Astrocyte of the spinal cord (primary cell): ENCODE measurements around the gene TTC5.
"Not testable (repeated sequence)": the region's sequence is repeated elsewhere in the genome, so short reads cannot be mapped to it uniquely, and the experiment has no call there.

ENCODE experiments used
- DNase-seq: peaks from one replicate; pipeline ENCODE4 v3.0.0; 2011; ENCODE audit warnings: low read depth, low spot score
- H3K4me3 ChIP-seq: 2 replicates; pipeline ENCODE4 v1.5.1; 2011; ENCODE audit warnings: low read depth, mild to moderate bottlenecking, low read length, moderate library complexity
- CTCF ChIP-seq: IDR thresholded peaks from 2 replicates; pipeline ENCODE4 v1.5.1; 2012; ENCODE audit warnings: low read depth, mild to moderate bottlenecking, low read length, inconsistent platforms
- in situ Hi-C: cut with HindIII; loops from 2 replicates; pipeline ENCODE4 v1.10.0; 2017; ENCODE audit warnings: low sequenced_read_pairs

The TTC5 gene

GRCh38 chr14:20277409-20277808 lies 28.3 kb downstream of the TTC5 start:
- in situ Hi-C loops: no loop called here

GRCh38 chr14:20274062-20274461 lies 31.7 kb downstream of the TTC5 start:
- no peak overlapping the region for H3K4me3 ChIP-seq
- in situ Hi-C loops: no loop called here
- no peak for TF ChIP-seq CTCF
- DNase-seq: no peak

More at GRCh38 chr14:20277409-20277808, 28.3 kb downstream of the TTC5 start:
- DNase-seq: no peak
- no peak for TF ChIP-seq CTCF
- no peak overlapping the region for H3K4me3 ChIP-seq

- DNase-seq, in situ Hi-C loops: not testable (repeated sequence)
Measured at GRCh38 chr14:20264361-20264760, 41.4 kb downstream of the TTC5 start.

DNA sequence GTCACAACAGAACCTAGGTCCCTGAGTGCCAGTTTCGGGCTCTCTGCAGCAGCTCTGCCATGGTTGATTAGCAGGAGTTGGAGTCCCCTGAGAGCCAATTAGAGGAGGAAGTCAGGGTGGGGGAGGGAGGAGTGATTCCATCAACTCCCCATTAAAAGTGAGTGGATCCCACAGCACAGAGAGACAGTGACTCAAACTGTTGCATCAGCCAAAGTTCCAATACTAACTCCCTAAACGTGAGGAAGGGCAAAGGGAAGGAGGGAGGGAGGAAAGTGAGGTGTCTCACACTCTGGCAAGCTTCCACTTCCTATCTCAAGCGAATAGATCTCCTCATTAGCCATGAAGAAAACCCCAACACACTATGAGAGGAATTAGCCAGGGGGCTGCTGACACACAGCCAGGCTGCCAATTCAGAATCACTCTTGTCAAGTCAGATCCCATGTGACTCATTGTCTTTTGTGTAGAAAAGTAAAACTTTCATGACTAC lies 43.1 kb downstream of the TTC5 start:
- H3K4me3 ChIP-seq: no peak overlapping the region
- TF ChIP-seq CTCF: no peak
- in situ Hi-C loops: no loop called here
- no peak for DNase-seq

More at GRCh38 chr14:20264361-20264760, 41.4 kb downstream of the TTC5 start:
- H3K4me3 ChIP-seq: not testable (repeated sequence)

GRCh38 chr14:20247646-20248246 lies 58.0 kb downstream of the TTC5 start:
- in situ Hi-C loops: no loop called here
- H3K4me3 ChIP-seq: no peak overlapping the region
- TF ChIP-seq CTCF: no peak
- DNase-seq: no peak
